DND-41 (cell line): ENCODE results near the gene IQCE.

Experiments used
- ATAC-seq: fragments of 200-7000 bp; cut with Tn5 transposase; 3 replicates; pipeline ENCODE4 v1.9.1; 2021; ENCODE audit warnings: low read depth; ENCODE audit not compliant: insufficient read depth
- DNase-seq: peaks from one replicate; pipeline ENCODE4 v3.0.0-alpha.2; 2020
- H2AFZ ChIP-seq: 2 replicates; pipeline ENCODE4 v1.6.0; 2012; ENCODE audit warnings: low read depth, low read length
- H3K27ac ChIP-seq: 2 replicates; pipeline ENCODE4 v1.5.1; 2012; ENCODE audit warnings: low read length, inconsistent platforms
- H3K27me3 ChIP-seq: fragments of 200-600 bp; sonication (generic); 2 replicates; pipeline ENCODE4 v1.6.0; 2012; ENCODE audit warnings: low read length, mild to moderate bottlenecking, inconsistent platforms; ENCODE audit not compliant: insufficient read depth, poor library complexity
- H3K36me3 ChIP-seq: 2 replicates; pipeline ENCODE4 v1.5.1; 2012; ENCODE audit warnings: low read length, inconsistent platforms; ENCODE audit not compliant: insufficient read depth
- H3K4me1 ChIP-seq: 2 replicates; pipeline ENCODE4 v1.5.1; 2012; ENCODE audit warnings: mild to moderate bottlenecking, low read length; ENCODE audit not compliant: insufficient read depth
- H3K4me2 ChIP-seq: 2 replicates; pipeline ENCODE4 v1.6.0; 2012; ENCODE audit warnings: mild to moderate bottlenecking, moderate library complexity, low read length, inconsistent platforms; ENCODE audit not compliant: insufficient read depth
- H3K4me3 ChIP-seq, 2 experiments: fragments of 200-600 bp in 1 of 2; shearing (Covaris generic) in 1 of 2; 2 replicates each; pipeline ENCODE4 v1.5.1; 2012 to 2016; ENCODE audit warnings: inconsistent platforms in 2 of 2, low read length in 2 of 2, mild to moderate bottlenecking in 2 of 2, low read depth in 1 of 2, moderate library complexity in 1 of 2
- H3K79me2 ChIP-seq: 2 replicates; pipeline ENCODE4 v1.6.0; 2012; ENCODE audit warnings: low read length, inconsistent platforms; ENCODE audit not compliant: insufficient read depth
- H3K9ac ChIP-seq: 2 replicates; pipeline ENCODE4 v1.6.0; 2012; ENCODE audit warnings: low read depth, mild to moderate bottlenecking, inconsistent platforms, low read length, moderate library complexity
- H3K9me3 ChIP-seq: 2 replicates; pipeline ENCODE4 v1.5.1; 2012; ENCODE audit warnings: low read length, moderate library complexity, mild to moderate bottlenecking, inconsistent platforms; ENCODE audit not compliant: insufficient read depth, severe bottlenecking
- H4K20me1 ChIP-seq: 2 replicates; pipeline ENCODE4 v1.6.0; 2012; ENCODE audit warnings: low read length; ENCODE audit not compliant: insufficient read depth
- EZH2 ChIP-seq: IDR thresholded peaks from 3 replicates; pipeline ENCODE4 v1.6.1; 2012; ENCODE audit warnings: borderline replicate concordance, low read depth, mild to moderate bottlenecking, moderate library complexity, low read length, inconsistent platforms; ENCODE audit not compliant: severe bottlenecking
- TF ChIP-seq, protein P1 (sequence below): IDR thresholded peaks from 2 replicates; pipeline ENCODE4 v1.5.1; 2012; ENCODE audit warnings: borderline replicate concordance, low read length, moderate library complexity, mild to moderate bottlenecking; ENCODE audit not compliant: poor library complexity, severe bottlenecking; ENCODE audit errors: extremely low read depth

Gene IQCE

DNA sequence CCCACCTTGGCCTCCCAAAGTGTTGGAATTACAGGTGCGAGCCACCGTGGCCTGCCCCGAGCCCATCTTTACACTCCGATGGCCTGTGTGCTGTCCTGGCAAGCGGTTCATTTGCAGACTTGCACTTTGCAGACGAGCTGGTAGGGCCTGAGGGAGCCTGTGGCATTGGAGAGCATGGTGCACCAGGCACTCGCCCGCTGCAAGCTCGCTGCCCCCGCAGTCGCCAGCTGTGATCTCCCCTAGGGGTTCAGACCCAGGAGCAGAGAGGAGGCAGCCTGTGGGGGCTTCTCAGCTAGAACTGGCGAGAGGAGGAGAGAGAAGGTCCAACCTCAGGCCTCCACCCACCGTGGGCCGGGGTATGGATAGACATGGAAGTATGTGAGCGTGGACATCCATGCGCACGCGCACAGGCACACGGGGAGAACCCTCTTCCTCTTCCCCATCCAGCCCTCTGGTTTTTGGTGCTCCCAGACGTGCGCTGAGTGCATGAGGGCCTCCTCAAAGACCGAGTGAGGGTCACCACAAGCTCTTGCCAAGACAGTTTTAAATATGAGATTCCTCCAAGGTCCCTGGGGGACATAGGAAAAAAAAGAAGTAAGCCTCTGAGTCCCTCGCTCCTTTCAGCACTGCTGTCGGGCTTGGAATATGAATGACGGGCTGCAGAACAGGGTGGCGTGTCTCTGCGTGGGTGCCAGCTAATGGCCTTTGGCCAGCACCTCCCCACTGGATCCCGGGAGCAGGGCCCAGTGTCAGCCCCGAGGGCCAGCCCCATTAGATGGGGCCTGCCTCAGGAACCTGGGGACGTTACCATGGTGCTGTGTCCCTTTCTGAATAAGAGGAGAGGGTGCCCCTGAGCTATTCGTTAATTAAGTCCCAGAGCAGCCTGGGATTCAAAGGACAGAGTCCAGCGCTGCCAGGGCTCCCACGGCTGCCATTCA lies 57.9 kb downstream of the IQCE start:
- no peaks in the 10 kb centered on the region for H3K79me2 ChIP-seq
- H2AFZ ChIP-seq, result no peak overlapping the region
- no peak for ATAC-seq
- H4K20me1 ChIP-seq, result no peaks in the 10 kb centered on the region
- no peak overlapping the region for H3K27ac ChIP-seq
- TF ChIP-seq, protein P1, sequence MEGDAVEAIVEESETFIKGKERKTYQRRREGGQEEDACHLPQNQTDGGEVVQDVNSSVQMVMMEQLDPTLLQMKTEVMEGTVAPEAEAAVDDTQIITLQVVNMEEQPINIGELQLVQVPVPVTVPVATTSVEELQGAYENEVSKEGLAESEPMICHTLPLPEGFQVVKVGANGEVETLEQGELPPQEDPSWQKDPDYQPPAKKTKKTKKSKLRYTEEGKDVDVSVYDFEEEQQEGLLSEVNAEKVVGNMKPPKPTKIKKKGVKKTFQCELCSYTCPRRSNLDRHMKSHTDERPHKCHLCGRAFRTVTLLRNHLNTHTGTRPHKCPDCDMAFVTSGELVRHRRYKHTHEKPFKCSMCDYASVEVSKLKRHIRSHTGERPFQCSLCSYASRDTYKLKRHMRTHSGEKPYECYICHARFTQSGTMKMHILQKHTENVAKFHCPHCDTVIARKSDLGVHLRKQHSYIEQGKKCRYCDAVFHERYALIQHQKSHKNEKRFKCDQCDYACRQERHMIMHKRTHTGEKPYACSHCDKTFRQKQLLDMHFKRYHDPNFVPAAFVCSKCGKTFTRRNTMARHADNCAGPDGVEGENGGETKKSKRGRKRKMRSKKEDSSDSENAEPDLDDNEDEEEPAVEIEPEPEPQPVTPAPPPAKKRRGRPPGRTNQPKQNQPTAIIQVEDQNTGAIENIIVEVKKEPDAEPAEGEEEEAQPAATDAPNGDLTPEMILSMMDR, result no peak
- TF ChIP-seq EZH2, result no peak
- H3K36me3 ChIP-seq, result no peaks in the 10 kb centered on the region
- H3K4me1 ChIP-seq, result no peaks in the 10 kb centered on the region
- no peaks in the 10 kb centered on the region for H3K27me3 ChIP-seq
- H3K9ac ChIP-seq, result no peak overlapping the region
- H3K4me2 ChIP-seq, result no peak overlapping the region
- H3K4me3 ChIP-seq, result no peak overlapping the region
- no peaks in the 10 kb centered on the region for H3K9me3 ChIP-seq
- DNase-seq, result no peak

DNA sequence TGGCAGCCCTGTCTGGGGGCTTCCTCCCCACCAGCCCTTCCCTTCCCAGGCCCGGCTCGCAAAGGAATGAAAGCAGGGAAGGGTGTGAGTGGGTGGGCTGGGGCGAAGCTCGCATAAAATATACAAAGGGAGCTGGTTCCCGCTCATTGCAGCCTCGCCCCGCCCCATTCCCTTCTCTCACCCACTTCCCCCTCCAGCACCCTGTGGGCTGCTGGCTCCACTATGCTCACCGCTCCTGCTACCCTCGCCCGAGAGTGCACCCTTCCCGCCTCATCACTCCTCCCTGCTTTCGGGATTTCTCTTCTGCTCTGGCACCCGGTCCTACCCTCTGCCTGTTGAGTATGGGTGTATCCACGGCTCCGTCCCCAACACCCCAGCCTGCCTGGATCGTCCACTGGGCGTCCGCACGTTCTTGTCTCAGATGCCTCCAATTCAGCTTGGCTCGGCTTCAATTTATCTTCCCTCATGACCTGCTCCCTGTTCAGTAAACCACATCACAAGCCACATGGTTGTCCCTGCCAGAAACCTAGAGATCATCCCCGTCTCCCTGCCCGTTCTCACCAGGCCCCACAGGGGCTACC lies 58.6 kb downstream of the IQCE start:
- Histone ChIP-seq H3K9me3 (no peaks in the 10 kb centered on the region), H3K79me2 (no peaks in the 10 kb centered on the region), H2AFZ (no peak overlapping the region), H3K4me3 (no peak overlapping the region), H3K4me2 (no peak overlapping the region), H3K4me1 (no peaks in the 10 kb centered on the region), H3K36me3 (no peaks in the 10 kb centered on the region), H3K27me3 (no peaks in the 10 kb centered on the region), H3K27ac (no peak overlapping the region), H4K20me1 (no peaks in the 10 kb centered on the region), H3K9ac (no peak overlapping the region)
- DNase-seq (no peak), ATAC-seq (no peak)
- TF ChIP-seq, protein P1, result no peak
- TF ChIP-seq EZH2, result no peak

DNA sequence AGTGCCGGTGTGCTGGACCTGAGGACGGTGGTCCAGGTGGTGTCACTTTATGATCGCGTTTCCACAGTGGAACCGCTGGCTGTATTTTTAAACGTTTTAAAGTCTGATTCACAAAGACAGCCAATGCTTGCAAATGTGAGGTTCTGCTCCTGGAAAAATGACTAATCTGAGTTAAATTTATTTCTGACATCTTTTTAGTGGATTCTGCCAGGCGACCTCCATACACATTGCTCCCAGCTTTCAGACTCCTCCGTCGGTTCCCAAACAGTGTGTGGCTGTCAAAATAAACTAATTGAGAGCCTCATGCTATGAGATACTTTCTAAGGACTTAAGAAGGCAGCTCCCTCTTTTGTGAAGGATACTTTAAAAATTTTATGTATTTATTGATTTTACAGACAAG lies 60.3 kb downstream of the IQCE start:
- Histone ChIP-seq H3K4me2 (no peak overlapping the region), H3K4me3 (no peak overlapping the region), H3K9ac (no peak overlapping the region), H3K9me3 (no peaks in the 10 kb centered on the region), H3K36me3 (no peaks in the 10 kb centered on the region), H3K4me1 (no peaks in the 10 kb centered on the region), H4K20me1 (no peaks in the 10 kb centered on the region), H3K27me3 (no peaks in the 10 kb centered on the region), H3K27ac (no peak overlapping the region), H2AFZ (no peak overlapping the region), H3K79me2 (no peaks in the 10 kb centered on the region)
- no peak for DNase-seq
- no peak for ATAC-seq
- TF ChIP-seq EZH2, result no peak
- TF ChIP-seq, protein P1, result no peak
